BLaER1 treated with 17β-estradiol and CSF1 and Interleukin-3, amounts not matched to agents 10 nM and 100 nM (cell line): Measurements from ENCODE around the gene FADS2.

Experiments used
- H3K27ac ChIP-seq, 11 experiments: shearing (Covaris generic); formaldehyde crosslinking; 2 replicates each; pipeline ENCODE4 v1.8.1; 2022
- H3K27me3 ChIP-seq, 11 experiments: shearing (Covaris generic); formaldehyde crosslinking; 2 replicates each; pipeline ENCODE4 v1.8.1; 2022
- H3K36me3 ChIP-seq, 11 experiments: shearing (Covaris generic); formaldehyde crosslinking; 2 replicates each; pipeline ENCODE4 v1.8.1; 2022
- H3K4me1 ChIP-seq, 10 experiments: shearing (Covaris generic); formaldehyde crosslinking; 2 replicates each; pipeline ENCODE4 v1.8.1; 2022
- H3K4me2 ChIP-seq, 11 experiments: shearing (Covaris generic); formaldehyde crosslinking; 2 replicates each; pipeline ENCODE4 v1.8.1; 2022
- H3K4me3 ChIP-seq, 10 experiments: shearing (Covaris generic); formaldehyde crosslinking; 2 replicates each; pipeline ENCODE4 v1.8.1; 2022
- H3K9ac ChIP-seq, 11 experiments: shearing (Covaris generic); formaldehyde crosslinking; 2 replicates each; pipeline ENCODE4 v1.8.1; 2022
- H3K9me3 ChIP-seq, 11 experiments: shearing (Covaris generic); formaldehyde crosslinking; replicated peaks in 1 of 11; 2 replicates each; pipeline ENCODE4 v1.8.1; 2022
- H4K20me1 ChIP-seq, 11 experiments: shearing (Covaris generic); formaldehyde crosslinking; 2 replicates each; pipeline ENCODE4 v1.8.1; 2022
- Cebpa-rat ChIP-seq, 11 experiments: shearing (Covaris generic); IDR thresholded peaks; 2 replicates each; pipeline ENCODE4 v1.8.1; 2022

FADS2 gene

DNA sequence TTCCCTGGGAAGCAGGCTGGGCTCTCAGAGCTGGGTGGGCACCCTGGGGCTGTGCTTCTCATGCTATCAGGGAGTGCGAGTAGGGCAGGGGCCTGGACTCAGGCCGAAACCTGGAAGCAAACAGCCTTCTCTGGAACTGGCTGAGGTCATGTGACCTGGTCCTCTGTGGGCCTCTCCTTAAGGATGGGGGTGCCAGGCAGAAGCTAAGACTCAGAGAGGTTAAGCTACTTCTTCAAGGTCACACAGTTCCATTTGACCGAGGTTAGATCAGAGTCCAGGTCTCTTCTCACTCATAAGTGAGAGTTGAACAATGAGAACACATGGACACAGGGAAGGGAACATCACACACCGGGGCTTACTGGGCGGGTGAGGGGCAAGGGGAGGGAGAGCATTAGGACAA, 55.8 kb downstream of the FADS2 start:
- Histone ChIP-seq H3K4me3 (no peak overlapping the region), H3K4me1 (peaks cover 35 to 64% (median 50%) of the 10 kb centered on the region in 10 experiments), H3K9ac (no peak overlapping the region), H4K20me1 (peaks cover 0 to 59% (median 9%) of the 10 kb centered on the region in 11 experiments; a peak in 10 of 22 replicates), H3K9me3 (peaks cover 0 to 7% (median 0%) of the 10 kb centered on the region in 11 experiments; a peak in 2 of 22 replicates), H3K27ac (peak overlapping the region in 1 of 11 experiments; percentile 14; a peak in 1 of 22 replicates), H3K27me3 (no peaks in the 10 kb centered on the region), H3K36me3 (peaks cover 0 to 50% (median 0%) of the 10 kb centered on the region in 11 experiments; a peak in 5 of 22 replicates), H3K4me2 (no peak overlapping the region; a peak in 1 of 22 replicates)
- TF ChIP-seq Cebpa-rat (IDR thresholded peaks at IDR 0.05): no peak

DNA sequence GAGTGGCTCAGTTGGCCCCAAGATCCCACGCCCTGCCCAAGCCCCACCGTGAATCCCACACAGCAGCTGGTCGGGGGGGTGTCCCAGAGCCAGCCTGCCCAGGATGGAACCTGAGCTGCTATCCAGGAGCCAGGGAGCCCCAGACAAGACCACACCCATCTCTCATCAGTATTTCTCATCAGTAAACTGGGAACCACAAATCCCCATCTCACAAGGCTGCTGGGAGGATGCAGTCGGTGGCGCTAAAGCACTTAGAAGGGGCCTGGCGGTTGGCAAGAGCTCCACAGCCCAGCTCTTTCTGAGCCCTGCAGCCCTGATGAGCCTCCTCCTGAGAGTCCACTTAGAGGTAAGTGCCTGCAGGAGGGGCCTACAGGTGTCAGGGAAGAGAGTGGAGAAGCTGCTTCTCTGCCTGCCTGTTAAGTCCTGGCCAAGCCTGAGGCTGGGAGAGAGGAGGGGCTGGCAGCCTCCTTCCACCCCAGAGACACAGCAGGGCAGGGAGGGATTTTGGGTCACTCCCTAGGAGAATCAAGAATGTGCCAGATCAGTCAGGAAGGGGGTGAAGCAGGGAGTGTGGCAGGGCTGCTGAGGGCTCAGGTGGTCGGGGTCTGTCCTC, 57.2 kb downstream of the FADS2 start:
- no peaks in the 10 kb centered on the region for H3K27me3 ChIP-seq
- H3K27ac ChIP-seq: peak overlapping the region in 1 of 11 experiments; percentile 13; a peak in 2 of 22 replicates
- no peak overlapping the region for H3K4me3 ChIP-seq
- H3K4me2 ChIP-seq: 0 out of 22 replicates have a peak overlapping the region, but pooled peaks of 1 of the 11 experiments have one; percentile 2
- H3K4me1 ChIP-seq: peaks cover 30 to 60% (median 51%) of the 10 kb centered on the region in 10 experiments
- H3K36me3 ChIP-seq: peaks cover 0 to 45% (median 0%) of the 10 kb centered on the region in 11 experiments; a peak in 5 of 22 replicates
- TF ChIP-seq Cebpa-rat (IDR thresholded peaks at IDR 0.05): no peak
- H3K9me3 ChIP-seq: peaks cover 0 to 7% (median 0%) of the 10 kb centered on the region in 11 experiments; a peak in 2 of 22 replicates
- peaks cover 0 to 68% (median 13%) of the 10 kb centered on the region in 11 experiments; a peak in 13 of 22 replicates for H4K20me1 ChIP-seq
- no peak overlapping the region for H3K9ac ChIP-seq

DNA sequence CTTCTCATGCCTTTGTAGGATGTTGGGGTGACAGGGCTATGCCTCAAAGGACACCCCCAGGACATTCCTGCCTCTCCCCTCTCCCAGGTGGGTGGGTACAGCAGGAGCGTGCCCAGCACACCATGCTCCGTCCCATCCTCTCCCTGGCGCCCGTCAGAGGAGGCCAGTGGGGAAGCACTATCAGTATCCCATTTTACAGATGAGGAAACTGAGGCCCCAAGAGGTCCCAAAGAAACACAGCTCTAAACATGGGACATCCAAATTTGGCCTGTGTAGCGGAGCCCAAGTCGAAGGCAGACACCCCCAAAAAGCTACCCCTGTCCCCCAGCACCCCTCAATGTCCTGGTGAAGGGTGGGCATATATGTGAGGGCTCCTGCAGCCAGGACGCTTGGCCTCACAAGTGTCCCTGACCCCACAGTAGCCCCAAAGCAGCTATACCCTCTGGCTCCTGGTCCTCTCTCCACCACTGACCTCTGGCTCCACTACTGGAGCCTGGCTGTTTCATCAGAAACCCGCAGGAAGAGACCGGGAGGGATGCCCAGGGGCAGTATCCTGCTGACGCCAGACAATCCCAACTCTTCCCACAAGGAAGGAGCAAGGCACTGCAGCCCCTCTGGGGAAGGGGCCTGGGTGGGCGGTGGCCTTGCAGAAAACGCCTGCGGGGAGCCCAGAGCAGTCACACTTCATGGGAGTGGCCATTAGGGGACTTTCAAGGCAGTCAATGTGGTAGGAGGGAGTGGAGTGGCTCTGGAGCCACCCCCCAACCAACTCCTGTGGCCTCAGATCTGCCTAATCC, 57.9 kb downstream of the FADS2 start:
- Histone ChIP-seq H3K9ac (no peak overlapping the region), H3K27ac (peak overlapping the region in 1 of 11 experiments; percentile 13; a peak in 1 of 22 replicates), H3K4me3 (no peak overlapping the region), H3K4me2 (no peak overlapping the region), H3K36me3 (peaks cover 0 to 45% (median 0%) of the 10 kb centered on the region in 11 experiments; a peak in 5 of 22 replicates), H3K27me3 (no peaks in the 10 kb centered on the region), H3K4me1 (peaks cover 30 to 60% (median 49%) of the 10 kb centered on the region in 10 experiments), H4K20me1 (peaks cover 0 to 74% (median 15%) of the 10 kb centered on the region in 11 experiments; a peak in 13 of 22 replicates), H3K9me3 (peaks cover 0 to 7% (median 0%) of the 10 kb centered on the region in 11 experiments; a peak in 2 of 22 replicates)
- no peak for TF ChIP-seq Cebpa-rat (IDR thresholded peaks at IDR 0.05)

DNA sequence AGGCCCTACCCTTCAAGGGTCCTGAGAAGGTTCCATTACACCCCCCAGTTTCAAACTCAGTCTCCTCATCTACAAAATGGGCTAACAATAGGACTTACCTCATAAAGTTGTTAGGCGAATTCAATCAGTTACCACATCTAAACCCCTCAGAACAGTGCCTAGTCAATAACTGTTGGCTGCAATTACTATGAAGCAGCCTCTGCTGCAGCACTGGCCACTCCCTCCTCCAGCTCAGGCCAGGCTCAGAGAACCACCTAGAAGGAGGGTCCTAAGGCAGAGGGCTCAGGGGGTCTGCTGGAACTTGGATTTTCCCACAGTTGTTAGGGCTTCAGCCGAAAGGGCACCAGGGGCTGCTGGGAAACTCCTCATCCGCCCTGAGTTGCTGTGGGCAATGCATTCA, 58.5 kb downstream of the FADS2 start:
- Histone ChIP-seq H3K4me2 (no peak overlapping the region), H3K27me3 (no peaks in the 10 kb centered on the region), H3K9me3 (peaks cover 0 to 7% (median 0%) of the 10 kb centered on the region in 11 experiments; a peak in 2 of 22 replicates), H3K4me1 (peaks cover 26 to 54% (median 43%) of the 10 kb centered on the region in 10 experiments), H3K9ac (no peak overlapping the region), H3K36me3 (peaks cover 0 to 45% (median 0%) of the 10 kb centered on the region in 11 experiments; a peak in 5 of 22 replicates), H3K27ac (no peak overlapping the region), H3K4me3 (no peak overlapping the region), H4K20me1 (peaks cover 0 to 74% (median 15%) of the 10 kb centered on the region in 11 experiments; a peak in 13 of 22 replicates)
- no peak for TF ChIP-seq Cebpa-rat (IDR thresholded peaks at IDR 0.05)

DNA sequence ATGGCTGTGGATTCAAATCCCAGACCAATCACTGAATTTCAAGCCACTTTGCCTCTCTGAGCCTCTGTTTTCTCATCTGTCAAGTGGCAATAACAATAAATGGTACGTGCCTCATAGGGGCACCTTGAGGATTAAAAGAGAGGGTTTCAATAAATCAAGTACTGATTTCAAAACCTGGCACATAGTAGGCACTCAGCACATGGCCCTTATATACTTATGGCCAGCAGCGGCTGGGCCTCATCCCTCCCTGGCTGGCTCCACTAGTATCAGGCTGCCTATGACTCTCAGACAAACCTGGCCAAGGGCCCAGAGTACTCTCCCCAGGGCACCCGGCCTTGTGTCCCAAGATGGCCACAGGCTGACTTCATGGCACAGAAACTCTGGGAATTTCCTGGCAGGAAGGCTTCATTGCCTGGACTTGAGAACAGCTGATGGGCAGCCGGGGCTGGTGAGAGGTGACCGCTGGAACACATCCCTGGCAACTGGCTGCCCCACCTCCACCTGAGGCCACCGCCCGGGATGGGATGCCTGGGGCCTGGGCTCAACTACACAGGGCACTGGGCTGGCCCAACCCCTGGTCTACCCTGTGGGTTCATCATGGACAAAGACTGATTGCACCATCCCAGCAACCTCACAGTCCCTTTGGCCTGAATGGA, 59.9 kb downstream of the FADS2 start:
- Histone ChIP-seq H3K9ac (peak overlapping the region in 2 of 11 experiments; percentile 11 to 15; a peak in 1 of 22 replicates), H3K27ac (no peak overlapping the region; a peak in 2 of 22 replicates), H3K4me1 (peaks cover 18 to 47% (median 34%) of the 10 kb centered on the region in 10 experiments), H3K9me3 (peaks cover 0 to 7% (median 0%) of the 10 kb centered on the region in 11 experiments; a peak in 2 of 22 replicates), H4K20me1 (peaks cover 0 to 80% (median 15%) of the 10 kb centered on the region in 11 experiments; a peak in 14 of 22 replicates), H3K4me3 (no peak overlapping the region), H3K4me2 (peak overlapping the region in 5 of 11 experiments; percentile 3 to 99 (median 27); a peak in 5 of 22 replicates), H3K27me3 (no peaks in the 10 kb centered on the region), H3K36me3 (peaks cover 0 to 45% (median 0%) of the 10 kb centered on the region in 11 experiments; a peak in 5 of 22 replicates)
- no peak for TF ChIP-seq Cebpa-rat (IDR thresholded peaks at IDR 0.05)

DNA sequence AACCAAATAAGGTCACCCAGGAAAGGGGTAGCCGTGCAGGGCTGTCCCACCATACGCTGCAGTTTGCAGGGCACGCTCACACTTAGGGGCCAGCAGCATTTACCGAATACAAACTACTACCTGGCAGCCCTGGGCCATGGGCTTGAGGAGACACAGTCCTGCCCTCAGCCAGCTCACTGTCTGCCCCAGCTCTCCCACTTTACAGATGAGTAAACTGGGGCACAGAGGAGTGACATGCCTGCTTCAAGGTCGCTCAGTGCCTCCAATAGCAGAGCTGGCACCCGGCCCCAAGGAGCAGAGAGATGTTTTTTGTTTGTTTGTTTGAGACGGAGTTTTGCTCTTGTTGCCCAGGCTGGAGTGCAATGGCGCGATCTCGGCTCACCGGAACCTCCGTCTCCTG, 60.5 kb downstream of the FADS2 start:
- Histone ChIP-seq H3K36me3 (peaks cover 0 to 45% (median 0%) of the 10 kb centered on the region in 11 experiments; a peak in 5 of 22 replicates), H3K4me2 (peak overlapping the region in 5 of 11 experiments; percentile 3 to 99 (median 27); a peak in 4 of 22 replicates), H3K27ac (no peak overlapping the region; a peak in 2 of 22 replicates), H4K20me1 (peaks cover 0 to 79% (median 15%) of the 10 kb centered on the region in 11 experiments; a peak in 14 of 22 replicates), H3K27me3 (no peaks in the 10 kb centered on the region), H3K9ac (0 out of 22 replicates have a peak overlapping the region, but pooled peaks of 1 of the 11 experiments have one; percentile 15), H3K4me3 (no peak overlapping the region), H3K4me1 (peaks cover 18 to 44% (median 34%) of the 10 kb centered on the region in 10 experiments), H3K9me3 (peaks cover 0 to 7% (median 0%) of the 10 kb centered on the region in 11 experiments; a peak in 2 of 22 replicates)
- TF ChIP-seq Cebpa-rat (IDR thresholded peaks at IDR 0.05): no peak

DNA sequence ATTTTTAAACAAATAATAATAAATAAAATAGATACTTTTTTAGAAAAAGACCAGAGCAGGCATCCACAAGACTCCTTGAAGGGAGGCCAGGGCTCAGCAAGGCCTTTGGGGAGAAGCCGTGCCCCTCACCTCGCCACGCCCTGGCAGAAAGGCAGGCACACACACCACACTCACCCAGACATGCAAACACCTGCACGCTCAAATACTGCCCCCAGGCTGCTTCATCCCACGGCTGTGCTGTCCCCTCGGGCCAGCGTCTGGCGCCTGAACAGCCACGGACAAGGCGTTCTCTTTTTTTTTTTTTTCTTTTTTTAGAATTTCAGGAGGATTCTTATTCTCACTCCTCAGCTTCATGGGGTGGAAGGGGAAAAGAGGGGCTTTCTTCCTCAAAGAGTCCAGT, 61.7 kb downstream of the FADS2 start:
- H4K20me1 ChIP-seq: peaks cover 0 to 67% (median 15%) of the 10 kb centered on the region in 11 experiments; a peak in 14 of 22 replicates
- peak overlapping the region in 8 of 11 experiments; percentile 75 to 80 (median 76); a peak in 9 of 22 replicates for H3K27ac ChIP-seq
- peak overlapping the region in 10 of 11 experiments; percentile 77 to 89 (median 83); a peak in 18 of 22 replicates for H3K9ac ChIP-seq
- no peak for TF ChIP-seq Cebpa-rat (IDR thresholded peaks at IDR 0.05)
- peaks cover 0 to 38% (median 0%) of the 10 kb centered on the region in 11 experiments; a peak in 6 of 22 replicates for H3K36me3 ChIP-seq
- H3K4me1 ChIP-seq: peaks cover 18 to 54% (median 33%) of the 10 kb centered on the region in 10 experiments
- H3K9me3 ChIP-seq: peaks cover 0 to 7% (median 0%) of the 10 kb centered on the region in 11 experiments; a peak in 2 of 22 replicates
- H3K4me2 ChIP-seq: peak overlapping the region; percentile 84 to 100 (median 99)
- no peaks in the 10 kb centered on the region for H3K27me3 ChIP-seq
- H3K4me3 ChIP-seq: peak overlapping the region in 9 of 10 experiments; percentile 73 to 92 (median 81); a peak in 14 of 20 replicates
